ENCODE measurements around the gene RNF19B.

The RNF19B gene

GRCh38 chr1:33010932-33011731, 46.5 kb upstream of the RNF19B start:
- TF ChIP-seq EZH2 (IDR thresholded peaks at IDR 0.05; ENCODE audit: borderline replicate concordance, low read depth, low read length, severe bottlenecking) = no peak
- TF ChIP-seq, protein P1, sequence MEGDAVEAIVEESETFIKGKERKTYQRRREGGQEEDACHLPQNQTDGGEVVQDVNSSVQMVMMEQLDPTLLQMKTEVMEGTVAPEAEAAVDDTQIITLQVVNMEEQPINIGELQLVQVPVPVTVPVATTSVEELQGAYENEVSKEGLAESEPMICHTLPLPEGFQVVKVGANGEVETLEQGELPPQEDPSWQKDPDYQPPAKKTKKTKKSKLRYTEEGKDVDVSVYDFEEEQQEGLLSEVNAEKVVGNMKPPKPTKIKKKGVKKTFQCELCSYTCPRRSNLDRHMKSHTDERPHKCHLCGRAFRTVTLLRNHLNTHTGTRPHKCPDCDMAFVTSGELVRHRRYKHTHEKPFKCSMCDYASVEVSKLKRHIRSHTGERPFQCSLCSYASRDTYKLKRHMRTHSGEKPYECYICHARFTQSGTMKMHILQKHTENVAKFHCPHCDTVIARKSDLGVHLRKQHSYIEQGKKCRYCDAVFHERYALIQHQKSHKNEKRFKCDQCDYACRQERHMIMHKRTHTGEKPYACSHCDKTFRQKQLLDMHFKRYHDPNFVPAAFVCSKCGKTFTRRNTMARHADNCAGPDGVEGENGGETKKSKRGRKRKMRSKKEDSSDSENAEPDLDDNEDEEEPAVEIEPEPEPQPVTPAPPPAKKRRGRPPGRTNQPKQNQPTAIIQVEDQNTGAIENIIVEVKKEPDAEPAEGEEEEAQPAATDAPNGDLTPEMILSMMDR (IDR thresholded peaks at IDR 0.05; ENCODE audit: borderline replicate concordance, extremely low read depth, low read length, poor library complexity, severe bottlenecking) = no peak
- Histone ChIP-seq H2AFZ (ENCODE audit: low read depth, low read length) (no peak overlapping the region), H3K4me3 (ENCODE audit: low read depth in 1 of 2, low read length in 2 of 2) (no peak overlapping the region), H3K9me3 (ENCODE audit: insufficient read depth, low read length, severe bottlenecking) (no peaks in the 10 kb centered on the region), H3K4me1 (ENCODE audit: insufficient read depth, low read length) (no peaks in the 10 kb centered on the region), H3K27ac (ENCODE audit: low read length) (no peak overlapping the region), H3K9ac (ENCODE audit: low read depth, low read length) (no peak overlapping the region), H3K27me3 (ENCODE audit: insufficient read depth, low read length, poor library complexity) (no peaks in the 10 kb centered on the region), H3K4me2 (ENCODE audit: insufficient read depth, low read length) (no peak overlapping the region), H3K36me3 (ENCODE audit: insufficient read depth, low read length) (peaks cover 83% of the 10 kb centered on the region), H4K20me1 (ENCODE audit: insufficient read depth, low read length) (no peaks in the 10 kb centered on the region), H3K79me2 (ENCODE audit: insufficient read depth, low read length) (no peaks in the 10 kb centered on the region)
- DNase-seq (no peak), ATAC-seq (ENCODE audit: insufficient read depth, low read depth) (no peak)

GRCh38 chr1:33009561-33009960, 45.0 kb upstream of the RNF19B start:
- H4K20me1 ChIP-seq (ENCODE audit: insufficient read depth, low read length) = no peaks in the 10 kb centered on the region
- no peaks in the 10 kb centered on the region for H3K9me3 ChIP-seq (ENCODE audit: insufficient read depth, low read length, severe bottlenecking)
- DNase-seq = no peak
- H3K4me1 ChIP-seq (ENCODE audit: insufficient read depth, low read length) = no peaks in the 10 kb centered on the region
- H3K4me3 ChIP-seq (ENCODE audit: low read depth in 1 of 2, low read length in 2 of 2) = no peak overlapping the region
- no peaks in the 10 kb centered on the region for H3K27me3 ChIP-seq (ENCODE audit: insufficient read depth, low read length, poor library complexity)
- H2AFZ ChIP-seq (ENCODE audit: low read depth, low read length) = no peak overlapping the region
- ATAC-seq (ENCODE audit: insufficient read depth, low read depth) = no peak
- H3K27ac ChIP-seq (ENCODE audit: low read length) = no peak overlapping the region
- peaks cover 78% of the 10 kb centered on the region for H3K36me3 ChIP-seq (ENCODE audit: insufficient read depth, low read length)
- TF ChIP-seq, protein P1 (IDR thresholded peaks at IDR 0.05; ENCODE audit: borderline replicate concordance, extremely low read depth, low read length, poor library complexity, severe bottlenecking) = no peak
- no peak for TF ChIP-seq EZH2 (IDR thresholded peaks at IDR 0.05; ENCODE audit: borderline replicate concordance, low read depth, low read length, severe bottlenecking)
- H3K79me2 ChIP-seq (ENCODE audit: insufficient read depth, low read length) = no peaks in the 10 kb centered on the region
- no peak overlapping the region for H3K9ac ChIP-seq (ENCODE audit: low read depth, low read length)
- H3K4me2 ChIP-seq (ENCODE audit: insufficient read depth, low read length) = no peak overlapping the region

DNA sequence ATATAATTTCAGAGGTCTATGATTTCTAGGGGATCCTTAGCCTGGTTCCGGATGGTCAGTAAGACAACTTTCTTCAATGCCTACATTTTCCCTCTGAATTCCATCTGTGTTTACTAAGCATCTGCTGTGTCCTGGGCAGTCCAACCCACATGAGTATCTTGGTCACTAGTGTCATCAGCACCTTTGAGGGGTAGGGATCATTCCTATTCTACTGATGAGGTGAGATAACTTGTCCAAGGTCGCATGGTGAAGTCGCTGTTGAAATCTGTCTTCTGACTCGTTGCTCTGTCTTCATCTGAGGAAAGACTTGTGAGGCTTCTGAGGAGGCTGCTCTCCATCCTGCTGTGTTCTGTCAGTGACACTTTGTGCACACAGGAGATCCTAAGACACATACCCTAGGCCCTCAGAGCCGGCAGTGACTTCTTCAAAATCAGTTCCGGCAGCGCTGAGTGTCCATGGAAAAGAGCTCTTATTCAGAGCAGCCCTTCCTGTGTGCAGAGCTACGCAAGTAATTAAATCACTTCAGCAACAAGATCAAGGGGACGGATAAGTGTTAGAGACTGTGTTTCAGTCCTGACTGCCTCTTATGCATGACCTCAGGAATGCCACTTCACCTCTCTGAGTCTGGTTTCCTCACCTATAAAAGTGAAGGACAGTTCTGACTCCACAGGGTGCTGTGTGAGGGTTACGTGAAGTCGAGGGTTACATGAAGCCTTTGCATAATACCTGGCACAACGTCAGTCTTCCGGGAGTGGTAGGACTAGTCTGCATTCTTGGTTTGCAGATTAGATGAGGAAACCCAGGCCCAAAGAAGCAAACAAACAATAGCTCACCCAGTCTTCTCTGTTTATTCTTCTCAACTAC, 43.7 kb upstream of the RNF19B start:
- no peak for ATAC-seq (ENCODE audit: insufficient read depth, low read depth)
- Histone ChIP-seq H3K4me1 (ENCODE audit: insufficient read depth, low read length) (no peaks in the 10 kb centered on the region), H3K27ac (ENCODE audit: low read length) (no peak overlapping the region), H3K4me3 (ENCODE audit: low read depth in 1 of 2, low read length in 2 of 2) (no peak overlapping the region), H3K4me2 (ENCODE audit: insufficient read depth, low read length) (no peak overlapping the region), H3K79me2 (ENCODE audit: insufficient read depth, low read length) (no peaks in the 10 kb centered on the region), H3K36me3 (ENCODE audit: insufficient read depth, low read length) (peaks cover 65% of the 10 kb centered on the region), H2AFZ (ENCODE audit: low read depth, low read length) (no peak overlapping the region), H4K20me1 (ENCODE audit: insufficient read depth, low read length) (no peaks in the 10 kb centered on the region), H3K27me3 (ENCODE audit: insufficient read depth, low read length, poor library complexity) (no peaks in the 10 kb centered on the region), H3K9me3 (ENCODE audit: insufficient read depth, low read length, severe bottlenecking) (no peaks in the 10 kb centered on the region), H3K9ac (ENCODE audit: low read depth, low read length) (no peak overlapping the region)
- TF ChIP-seq, protein P1 (IDR thresholded peaks at IDR 0.05; ENCODE audit: borderline replicate concordance, extremely low read depth, low read length, poor library complexity, severe bottlenecking) = no peak
- no peak for TF ChIP-seq EZH2 (IDR thresholded peaks at IDR 0.05; ENCODE audit: borderline replicate concordance, low read depth, low read length, severe bottlenecking)
- DNase-seq = no peak
